Activated naive CD4-positive, alpha-beta T cell treated with anti-CD3 and anti-CD28 coated beads, Interleukin-2, amount 50 U/mL, for 16 hours (primary cell): ENCODE data around the gene GPR84.

Source experiments
- DNase-seq: peaks from one replicate; pipeline ENCODE4 v3.0.0-alpha.2; 2020

The GPR84 gene

DNA sequence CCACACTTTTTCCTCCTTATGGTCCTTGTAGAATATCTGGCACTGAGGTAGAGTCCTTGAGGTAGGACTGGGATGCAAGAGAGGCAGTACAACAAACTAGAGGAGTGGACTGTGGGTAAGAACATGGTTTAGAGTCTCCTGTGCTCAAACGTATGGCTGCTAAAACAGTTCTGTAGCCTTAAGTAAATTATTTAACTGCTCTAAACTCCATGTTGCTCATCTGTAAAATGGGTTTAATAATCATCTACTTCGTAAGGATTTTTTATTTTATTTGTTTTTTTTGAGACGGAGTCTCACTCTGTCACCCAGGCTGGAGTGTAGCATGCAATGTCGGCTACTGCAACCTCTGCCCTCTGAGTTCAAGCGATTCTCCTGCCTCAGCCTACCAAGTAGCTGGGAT is 42.9 kb downstream of the GPR84 start:
- no peak for DNase-seq
